Activated T-cell treated with anti-CD3 and anti-CD28 coated beads for 24 hours (primary cell): Measurements from ENCODE around the gene OR52B4.
"Not testable (repeated sequence)": the region's sequence is repeated elsewhere in the genome, so short reads cannot be mapped to it uniquely, and the experiment has no call there.

Source experiments
- DNase-seq: peaks from one replicate; pipeline ENCODE4 v3.0.0-alpha.2; 2020; ENCODE audit warnings: low read depth

Gene OR52B4

GRCh38 chr11:4368286-4368685 is at the start of gene OR52B4:
Gene OR52B4 (minus strand): TSS chr11:4368386. CDS start chr11:4368295, 91 bp downstream.
- DNase-seq = no peak

DNA sequence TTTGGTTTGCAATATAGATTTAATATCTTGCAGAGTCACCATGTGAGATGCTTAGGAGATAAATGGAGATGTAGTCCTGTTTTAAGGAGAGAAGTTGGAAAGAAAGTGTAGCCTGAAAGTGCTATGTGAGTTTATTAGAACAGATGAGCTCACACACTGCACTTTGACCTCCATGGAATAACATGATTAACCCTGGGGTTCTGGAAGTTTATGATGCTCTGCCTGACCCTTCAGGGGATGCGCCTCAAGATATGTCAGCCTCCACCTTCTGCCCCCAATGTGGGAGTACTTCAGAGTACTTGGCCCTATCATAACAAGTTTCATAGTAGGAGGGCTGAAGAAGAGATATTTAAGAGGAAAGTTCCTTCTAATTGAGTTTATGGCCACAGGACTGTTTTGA is 48.6 kb upstream of the OR52B4 start:
- no peak for DNase-seq

GRCh38 chr11:4416306-4416705 is 48.1 kb upstream of the OR52B4 start:
- no peak for DNase-seq

- not testable (repeated sequence) for DNase-seq
Observed at GRCh38 chr11:4406206-4406605, 38.0 kb upstream of the OR52B4 start.

- DNase-seq = no peak
Observed at GRCh38 chr11:4393858-4394223, 25.7 kb upstream of the OR52B4 start.

GRCh38 chr11:4393209-4393857 is 25.1 kb upstream of the OR52B4 start, which contains the start of gene TRIM21:
Gene TRIM21 (minus strand): TSS chr11:4393702. CDS start chr11:4390409, 3,293 bp downstream.
- peak; percentile 88 for DNase-seq

GRCh38 chr11:4388221-4388620 is 20.0 kb upstream of the OR52B4 start:
- DNase-seq = no peak

GRCh38 chr11:4385978-4386740 is 18.0 kb upstream of the OR52B4 start:
- no peak for DNase-seq

DNA sequence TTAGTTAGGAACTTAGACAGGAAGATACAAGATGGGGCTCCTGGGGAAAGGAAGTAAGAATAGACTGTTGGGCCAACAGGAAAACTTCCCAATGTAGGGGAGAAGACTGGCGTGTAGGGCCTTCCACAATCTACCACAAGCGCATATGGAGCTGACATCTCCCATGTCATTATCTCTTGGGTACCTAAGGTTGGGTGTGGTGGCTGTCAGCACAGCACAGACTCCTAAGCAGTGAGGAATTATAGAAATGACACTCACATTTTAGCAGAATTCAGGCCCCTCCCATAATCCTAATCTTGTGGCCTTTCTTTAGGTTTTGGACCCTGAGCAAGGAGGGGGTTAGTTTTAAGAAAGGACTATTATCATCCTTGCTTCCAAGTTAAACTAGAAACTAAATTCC is 13.7 kb upstream of the OR52B4 start:
- DNase-seq = no peak

DNA sequence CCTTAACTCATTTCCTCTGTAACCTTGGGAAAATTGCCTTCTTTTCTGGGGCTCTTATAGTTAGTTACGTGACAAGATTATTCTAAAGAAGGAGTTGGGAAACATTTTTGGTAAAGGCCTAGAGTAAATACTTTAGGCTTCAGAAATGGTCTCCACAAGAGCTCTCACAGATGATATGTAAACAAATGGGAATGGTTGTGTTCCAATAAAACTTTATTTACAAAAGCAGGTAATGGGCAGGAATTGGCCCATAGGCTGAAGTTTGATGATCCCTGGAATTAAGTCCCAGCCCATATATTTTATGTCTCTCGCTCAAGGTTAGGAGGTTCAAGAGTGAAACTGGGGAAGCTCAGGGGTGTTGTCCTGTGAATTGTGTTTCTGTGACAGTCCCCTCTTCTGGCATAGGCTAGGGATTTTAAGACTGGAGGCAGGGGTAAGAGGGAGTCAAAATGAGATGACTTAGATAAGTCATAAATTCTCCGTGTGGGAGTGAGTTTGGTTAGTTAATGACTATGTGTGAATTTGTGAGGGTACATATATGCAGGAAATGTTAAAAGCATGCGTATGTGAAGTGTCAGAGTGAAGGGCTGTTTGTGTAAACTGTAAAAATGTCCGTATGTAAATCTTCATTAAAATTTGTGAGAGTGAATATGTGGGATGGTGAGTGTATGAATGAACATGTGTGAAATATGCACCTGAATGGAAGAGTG is 7.4 kb upstream of the OR52B4 start:
- no peak for DNase-seq

- no peak for DNase-seq
Observed at GRCh38 chr11:4370166-4370565, 2.0 kb upstream of the OR52B4 start.

DNA sequence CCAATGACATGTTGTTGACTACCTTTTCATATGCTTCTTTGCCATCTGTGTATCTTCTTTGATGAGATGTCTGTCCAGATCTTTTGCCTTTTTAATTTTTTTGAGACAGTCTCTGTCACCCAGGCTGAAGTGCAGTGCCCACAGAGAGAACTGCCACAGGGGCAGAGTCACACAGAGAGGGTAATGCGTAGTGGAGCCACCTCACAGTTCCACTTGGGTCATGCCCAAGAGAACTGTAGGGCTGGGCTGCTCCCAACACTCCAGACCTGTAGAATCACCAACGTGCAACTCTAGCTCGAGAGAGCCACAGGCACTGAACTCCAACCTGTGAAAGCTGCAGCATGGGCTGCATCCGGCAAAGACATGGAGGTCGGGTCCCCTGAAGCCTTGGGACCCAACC is 20.0 kb downstream of the OR52B4 start:
- not testable (repeated sequence) for DNase-seq

DNA sequence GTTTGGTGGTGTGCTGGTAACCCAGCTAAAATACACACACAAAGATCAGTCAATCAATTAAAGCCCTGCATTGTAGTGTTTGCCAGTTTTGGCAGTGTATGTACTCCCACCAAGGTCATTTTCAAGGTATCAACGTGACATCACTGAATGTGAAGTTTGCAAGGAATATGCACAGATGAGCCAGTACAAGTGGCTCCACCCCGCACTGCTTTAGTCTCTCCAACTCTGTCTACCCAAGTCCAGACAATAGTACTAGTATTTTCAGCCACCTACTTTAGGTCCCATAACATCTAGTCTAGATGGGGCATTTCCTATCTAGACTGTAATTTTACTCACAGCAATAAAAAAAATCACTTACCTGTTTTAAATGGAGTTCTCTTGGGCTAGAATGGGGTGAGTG is 22.8 kb downstream of the OR52B4 start:
- DNase-seq = not testable (repeated sequence)

GRCh38 chr11:4334356-4334755 is 33.8 kb downstream of the OR52B4 start:
- DNase-seq = not testable (repeated sequence)
